Stimulated activated CD4-positive, alpha-beta T cell treated with anti-CD3 and anti-CD28 coated beads, Interleukin-12 subunit alpha, Interleukin-12 subunit beta, amount 100 ng/mL, for 24 hours (primary cell): ENCODE measurements around the gene ADAM12.
"Not testable (repeated sequence)": the region's sequence is repeated elsewhere in the genome, so short reads cannot be mapped to it uniquely, and the experiment has no call there.

ENCODE experiments used
- DNase-seq, 2 experiments: peaks; one replicate each; pipeline ENCODE4 v3.0.0-alpha.2; 2020; ENCODE audit warnings: low read depth in 2 of 2

Gene ADAM12

GRCh38 chr10:126262233-126262838 lies 125.9 kb downstream of the ADAM12 start:
- DNase-seq = no peak

- DNase-seq = no peak
These were observed 128.4 kb downstream of the ADAM12 start for GRCh38 chr10:126259760-126260479.

DNA sequence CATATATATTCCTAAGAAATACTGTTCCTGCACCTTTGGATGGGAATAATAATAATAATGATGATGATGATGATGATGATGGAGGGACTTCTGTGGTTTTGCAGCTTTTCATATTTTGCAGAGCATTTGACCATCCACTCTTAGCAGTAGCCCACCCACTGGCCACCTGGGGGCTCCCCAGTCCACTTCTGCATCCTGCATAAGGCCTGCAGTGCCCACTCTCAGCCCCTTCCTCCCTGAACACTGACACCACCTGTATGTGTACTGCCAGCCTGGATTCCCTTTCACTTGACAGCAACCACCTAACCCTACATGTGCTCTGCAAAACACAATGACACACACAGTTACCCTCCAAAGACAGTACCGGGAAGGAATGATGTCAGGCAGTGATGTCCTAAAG lies 131.4 kb downstream of the ADAM12 start:
- no peak for DNase-seq

DNA sequence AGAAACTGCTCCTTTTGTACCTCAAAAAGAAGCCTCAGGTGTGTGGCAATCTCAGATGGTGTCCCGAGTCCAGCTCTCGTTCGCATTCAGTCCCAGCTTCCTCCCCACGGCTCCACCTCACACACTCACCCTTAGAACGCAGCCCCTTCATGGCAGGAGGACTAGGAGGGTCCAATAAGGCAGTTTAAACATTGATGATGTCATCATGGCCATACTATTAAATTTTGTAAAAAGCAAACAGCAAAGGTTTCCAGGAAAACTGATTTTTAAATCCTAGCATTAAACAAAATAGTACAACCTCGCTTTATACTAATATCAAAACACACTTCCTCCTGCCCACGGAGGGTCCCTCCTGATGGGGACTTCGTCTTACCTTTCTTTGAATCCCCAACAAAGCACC lies 133.0 kb downstream of the ADAM12 start:
- no peak for DNase-seq

- no peak for DNase-seq
These were observed 134.7 kb downstream of the ADAM12 start for GRCh38 chr10:126253611-126253998.

- no peak for DNase-seq
These were observed 135.2 kb downstream of the ADAM12 start for GRCh38 chr10:126252884-126253610.

DNA sequence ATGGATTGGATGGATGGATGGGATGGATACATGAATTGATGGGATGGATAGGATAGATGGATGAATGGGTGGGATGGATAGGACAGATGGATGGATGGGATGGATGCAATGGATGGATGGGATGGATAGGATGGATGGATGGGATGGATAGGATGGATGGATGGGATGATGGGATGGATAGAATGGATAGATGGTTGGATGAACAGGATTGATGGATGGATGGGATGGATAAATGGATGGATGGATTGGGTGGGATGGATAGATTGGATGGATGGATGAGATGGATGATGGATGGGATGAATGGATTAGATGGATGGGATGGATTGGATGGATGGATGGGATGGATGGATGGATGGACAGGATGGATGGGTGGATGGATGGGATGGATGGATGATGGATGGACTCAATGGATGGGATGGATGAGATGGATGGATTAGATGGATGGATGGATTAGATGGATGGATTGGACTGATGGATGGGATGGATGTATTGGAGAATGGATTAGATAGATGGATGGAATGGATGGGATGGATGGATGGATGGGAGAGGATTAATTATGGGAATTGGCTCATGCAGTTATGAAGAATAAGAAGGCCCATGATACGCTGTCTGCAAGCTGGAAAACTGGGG lies 136.4 kb downstream of the ADAM12 start:
- DNase-seq = no peak

GRCh38 chr10:126250527-126251310 lies 137.6 kb downstream of the ADAM12 start:
- no peak for DNase-seq

DNA sequence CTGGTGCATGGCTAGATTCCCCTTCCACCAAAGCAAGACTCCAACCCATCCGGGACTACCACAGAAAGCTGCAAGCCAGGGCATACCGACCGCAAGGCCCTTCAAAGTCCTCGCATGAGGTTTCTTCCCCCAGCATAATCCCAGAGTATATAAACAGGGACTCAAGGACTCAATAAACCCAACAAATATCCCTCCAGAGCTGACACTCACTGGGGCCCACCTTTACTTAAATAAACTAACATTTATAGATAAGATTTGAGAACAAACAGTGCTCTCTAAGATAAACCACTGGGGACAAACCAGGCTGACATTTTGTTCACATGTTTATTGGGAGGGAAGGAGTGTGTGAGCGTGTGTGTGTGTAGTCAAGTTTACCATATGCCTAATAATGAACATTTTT lies 138.2 kb downstream of the ADAM12 start:
- DNase-seq = no peak

DNA sequence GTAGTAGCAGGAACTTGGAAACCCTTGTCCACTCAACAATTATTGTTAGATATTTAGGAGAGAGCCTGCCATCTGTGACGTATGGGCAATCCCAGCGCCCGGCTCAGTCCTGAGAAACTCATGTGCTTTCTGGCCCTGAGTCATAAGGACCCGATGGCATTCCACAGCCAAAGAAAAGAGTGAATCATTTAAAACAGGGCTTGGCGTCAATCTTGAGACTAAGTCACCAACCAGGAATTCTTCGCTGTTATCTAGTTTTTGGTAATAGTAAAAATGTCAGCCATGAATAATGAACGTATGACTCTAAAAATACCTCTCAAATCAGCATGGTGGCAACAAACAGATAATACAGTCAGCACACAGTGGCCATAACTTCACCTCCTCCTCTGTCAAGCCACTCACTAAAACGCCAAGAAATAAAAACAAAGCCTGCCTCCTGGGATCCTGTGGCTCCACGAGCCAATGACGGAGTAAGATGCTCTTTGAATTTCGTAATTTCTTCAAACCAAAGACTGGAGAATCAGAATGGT lies 140.8 kb downstream of the ADAM12 start:
- no peak for DNase-seq

DNA sequence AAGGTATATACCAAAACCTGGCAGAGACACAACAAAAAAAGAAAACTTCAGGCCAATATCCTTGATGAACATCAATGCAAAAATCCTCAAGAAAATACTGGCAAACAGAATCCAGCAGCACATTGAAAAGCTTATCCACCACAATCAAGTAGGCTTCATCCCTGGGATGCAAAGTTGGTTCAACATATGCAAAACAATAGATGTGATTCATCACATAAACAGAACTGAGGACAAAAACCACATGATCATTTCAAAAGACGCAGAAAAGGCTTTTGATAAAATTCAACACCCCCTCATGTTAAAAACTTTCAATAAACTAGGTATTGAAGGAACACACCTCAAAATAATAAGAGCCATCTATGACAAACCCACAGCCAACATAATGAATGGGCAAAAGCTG lies 141.9 kb downstream of the ADAM12 start:
- not testable (repeated sequence) for DNase-seq

DNA sequence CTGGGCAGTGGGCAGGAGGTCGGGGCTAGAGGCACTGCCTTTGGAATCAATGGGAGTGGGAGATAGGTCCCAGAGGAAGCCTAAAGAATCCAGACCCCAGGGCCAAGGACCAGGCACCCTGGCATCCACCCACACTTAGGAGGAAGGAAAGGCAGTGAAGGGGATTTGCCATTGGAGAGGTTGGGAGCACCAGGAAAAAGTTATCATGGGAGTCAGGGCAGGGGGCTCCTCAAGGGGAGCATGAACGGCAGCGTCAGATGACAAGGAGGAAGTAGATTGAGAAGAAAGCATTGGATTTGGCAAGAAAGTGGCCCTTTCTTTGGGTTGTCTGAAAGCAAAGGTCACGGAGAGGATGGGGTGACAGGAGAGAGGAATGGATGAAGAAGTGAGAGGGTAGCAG lies 142.8 kb downstream of the ADAM12 start:
- DNase-seq = no peak

- DNase-seq = no peak
These were observed 144.3 kb downstream of the ADAM12 start for GRCh38 chr10:126243971-126244370.

DNA sequence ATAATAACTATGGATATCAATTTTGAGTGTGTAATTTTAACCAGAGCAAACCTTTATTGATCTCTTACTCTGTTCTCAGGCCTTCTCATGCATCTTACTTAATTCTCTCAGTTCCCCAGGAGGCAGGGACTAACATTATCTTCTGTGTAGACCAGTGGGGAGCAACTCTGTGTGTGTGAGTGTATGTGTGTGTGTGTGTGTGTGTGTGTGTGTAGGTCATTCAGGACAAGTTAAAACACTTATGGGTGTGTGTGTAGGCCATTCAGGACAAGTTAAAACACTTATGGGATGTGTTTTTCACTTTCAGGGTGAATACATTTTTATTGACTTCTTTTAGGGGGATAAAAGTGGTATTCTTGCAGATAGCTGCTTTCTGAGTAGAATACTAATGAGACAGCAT lies 145.0 kb downstream of the ADAM12 start:
- no peak for DNase-seq

GRCh38 chr10:126242397-126243260 lies 145.6 kb downstream of the ADAM12 start:
- no peak for DNase-seq

DNA sequence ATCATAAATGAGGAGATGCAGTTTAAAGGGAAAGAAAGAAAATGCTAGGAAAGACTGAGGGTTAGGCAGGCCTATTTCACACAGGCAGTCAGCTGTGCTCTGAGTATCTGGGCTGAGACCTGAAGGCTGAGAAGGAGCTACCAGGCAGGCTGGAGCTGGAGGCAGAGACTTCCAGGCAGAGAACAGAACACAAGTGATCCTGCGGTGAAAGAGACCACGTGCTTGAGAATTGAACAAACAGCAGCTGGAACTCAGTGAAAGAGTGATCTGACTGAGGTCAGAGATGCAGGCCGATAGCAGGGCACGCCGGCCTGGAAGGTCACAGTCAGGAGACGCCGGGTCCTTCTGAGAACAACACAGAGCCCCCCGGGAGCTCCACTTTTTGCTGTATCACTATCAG lies 147.8 kb downstream of the ADAM12 start:
- no peak for DNase-seq

DNA sequence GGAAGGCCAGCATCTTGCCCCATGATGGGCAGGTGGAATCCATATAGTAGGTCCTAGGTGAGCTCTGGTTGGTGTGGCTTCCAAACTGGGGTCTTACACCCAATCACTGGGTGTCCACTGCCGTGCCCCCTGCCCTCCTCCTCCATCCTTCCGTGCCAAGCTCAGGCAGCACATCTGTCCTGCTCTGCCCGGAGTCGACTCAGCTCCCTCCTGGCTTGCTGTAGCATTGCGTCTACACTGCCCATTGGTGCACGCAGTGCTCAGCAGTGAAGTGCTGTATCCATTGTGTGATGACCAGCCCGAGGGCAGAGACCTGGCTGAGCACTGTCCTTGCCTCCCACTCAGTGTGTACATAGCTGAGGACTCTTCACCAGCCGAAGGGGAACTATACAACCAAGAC lies 148.4 kb downstream of the ADAM12 start:
- DNase-seq = no peak

- DNase-seq = no peak
These were observed 152.1 kb downstream of the ADAM12 start for GRCh38 chr10:126235979-126236851.
